Hematopoietic multipotent progenitor cell treated with erythropoietin and hydrocortisone succinate and interleukin-3 and kit ligand, for 6 days (in vitro differentiated cells): ENCODE data around the gene PFDN5.
"Not testable (repeated sequence)": the region's sequence is repeated elsewhere in the genome, so short reads cannot be mapped to it uniquely, and the experiment has no call there.

Source experiments
- DNase-seq: peaks from one replicate; pipeline ENCODE4 v3.0.0-alpha.2; 2015

Gene PFDN5

GRCh38 chr12:53330671-53331070, 35.3 kb downstream of the PFDN5 start:
- no peak for DNase-seq

GRCh38 chr12:53332339-53332738, 37.0 kb downstream of the PFDN5 start:
- not testable (repeated sequence) for DNase-seq

- DNase-seq: no peak
Measured at GRCh38 chr12:53332744-53333143, 37.4 kb downstream of the PFDN5 start.

GRCh38 chr12:53333289-53333688, 37.9 kb downstream of the PFDN5 start:
- no peak for DNase-seq

- DNase-seq: no peak
Measured at GRCh38 chr12:53333845-53334244, 38.5 kb downstream of the PFDN5 start.

- no peak for DNase-seq
Measured at GRCh38 chr12:53334822-53335221, 39.5 kb downstream of the PFDN5 start.

GRCh38 chr12:53336181-53336681, 40.9 kb downstream of the PFDN5 start, which contains the start of gene SP7:
Gene SP7, minus strand, starts transcription at chr12:53336354. Its CDS starts 708 bp downstream, at chr12:53335646.
- peak; percentile 47 for DNase-seq

- DNase-seq: no peak
Measured at GRCh38 chr12:53338017-53338416, 42.7 kb downstream of the PFDN5 start.

- DNase-seq: no peak
Measured at GRCh38 chr12:53338916-53339315, 43.6 kb downstream of the PFDN5 start.

- DNase-seq: no peak
Measured at GRCh38 chr12:53340398-53340797, 45.1 kb downstream of the PFDN5 start.

GRCh38 chr12:53343449-53343848, 48.1 kb downstream of the PFDN5 start:
- DNase-seq: no peak

- DNase-seq: no peak
Measured at GRCh38 chr12:53343969-53344368, 48.6 kb downstream of the PFDN5 start.

GRCh38 chr12:53344487-53344823, 49.1 kb downstream of the PFDN5 start:
- DNase-seq: no peak

- peak; percentile 91 for DNase-seq
Measured at GRCh38 chr12:53344824-53345485, 49.6 kb downstream of the PFDN5 start.

GRCh38 chr12:53345486-53346188, 50.3 kb downstream of the PFDN5 start:
- no peak for DNase-seq

- no peak for DNase-seq
Measured at GRCh38 chr12:53346491-53346890, 51.1 kb downstream of the PFDN5 start.

- no peak for DNase-seq
Measured at GRCh38 chr12:53347905-53348304, 52.6 kb downstream of the PFDN5 start.
